Vagina (tissue), 2 donors: ENCODE results near the gene HERC2. TPM values are rescaled to one million over a fixed set of nuclear protein-coding genes. Genes with fewer than 3 reads are reported as not detected.
"Not testable (repeated sequence)": the region's sequence is repeated elsewhere in the genome, so short reads cannot be mapped to it uniquely, and the experiment has no call there.

ENCODE experiments used
- DNase-seq, 2 donors: peaks; one replicate each; pipeline ENCODE4 v3.0.0-alpha.2; 2017; ENCODE audit errors: extremely low spot score in 2 of 2
- H3K27ac ChIP-seq: fragments of 200-600 bp; sonication (generic); one replicate; pipeline ENCODE4 v1.5.1; 2019
- H3K27me3 ChIP-seq: fragments of 200-600 bp; sonication (generic); one replicate; pipeline ENCODE4 v1.5.1; 2019
- H3K36me3 ChIP-seq, 2 donors: fragments of 200-600 bp; sonication (generic); one replicate each; pipeline ENCODE4 v1.5.1; 2017 to 2019
- H3K4me1 ChIP-seq: fragments of 200-600 bp; sonication (generic); one replicate; pipeline ENCODE4 v1.5.1; 2019
- H3K4me3 ChIP-seq, 2 donors: fragments of 200-600 bp; sonication (generic); 1 replicate in 1 of 2; 2 replicates in 1 of 2; pipeline ENCODE4 v1.5.1; 2016 to 2019
- H3K9me3 ChIP-seq: fragments of 200-600 bp; sonication (generic); one replicate; pipeline ENCODE4 v1.5.1; 2019
- CTCF ChIP-seq, 3 experiments: fragments of 450-650 bp in 2 of 3; fragments of 200-600 bp in 1 of 3; sonication (generic) in 1 of 3; IDR thresholded peaks; one replicate each; pipeline ENCODE4 v1.5.1; 2017 to 2019; ENCODE audit warnings: antibody characterized with exemption in 3 of 3, mild to moderate bottlenecking in 2 of 3, moderate library complexity in 2 of 3
- POLR2A ChIP-seq, 2 donors: fragments of 450-650 bp; IDR thresholded peaks; one replicate each; pipeline ENCODE4 v1.6.1; 2017; ENCODE audit warnings: antibody characterized with exemption in 2 of 2, mild to moderate bottlenecking in 2 of 2, moderate library complexity in 2 of 2
- POLR2AphosphoS5 ChIP-seq, 2 donors: sonication (generic); formaldehyde crosslinking; IDR thresholded peaks; one replicate each; pipeline ENCODE4 v1.9.0; 2017; ENCODE audit warnings: antibody characterized with exemption in 2 of 2, mild to moderate bottlenecking in 2 of 2, low read depth in 1 of 2; ENCODE audit not compliant: insufficient read depth in 1 of 2
- intact Hi-C: fragments of 100-400 bp; cut with DNase I; formaldehyde crosslinking; loops from one replicate; pipeline ENCODE4 v1.15.1; 2023
- total RNA-seq: library from RNA; depleted of rRNA; stranded (reverse); fragments of >200 nt; gene quantifications from one replicate; pipeline ENCODE4 v1.2.3, GENCODE V29; 2016

Gene HERC2
- total RNA-seq, 1 donor from 2014 or later, result 45.2 TPM

- Histone ChIP-seq H3K27ac (no peak overlapping the region), H3K4me3 (no peak overlapping the region), H3K9me3 (no peaks in the 10 kb centered on the region), H3K27me3 (no peaks in the 10 kb centered on the region), H3K4me1 (peaks cover 4% of the 10 kb centered on the region), H3K36me3 (peaks cover 0 to 14% of the 10 kb centered on the region in 2 donors)
- TF ChIP-seq CTCF (IDR thresholded peaks at IDR 0.05) (no peak), POLR2A (IDR thresholded peaks at IDR 0.05) (no peak), POLR2AphosphoS5 (IDR thresholded peaks at IDR 0.05; ENCODE audit: insufficient read depth in 1 of 2, low read depth in 1 of 2) (no peak)
- no peak for DNase-seq
- intact Hi-C loops, result no loop called here
Measured at GRCh38 chr15:28228096-28228495, 93.9 kb downstream of the HERC2 start.

GRCh38 chr15:28227303-28227702, 94.7 kb downstream of the HERC2 start:
- H3K4me3 ChIP-seq, H3K27me3 ChIP-seq, H3K4me1 ChIP-seq, H3K27ac ChIP-seq, H3K9me3 ChIP-seq, DNase-seq, intact Hi-C loops: not testable (repeated sequence)
- peaks cover 0 to 14% of the 10 kb centered on the region in 2 donors for H3K36me3 ChIP-seq

- H3K27ac ChIP-seq, H3K27me3 ChIP-seq, H3K4me3 ChIP-seq, DNase-seq, H3K9me3 ChIP-seq, H3K4me1 ChIP-seq, intact Hi-C loops: not testable (repeated sequence)
- H3K36me3 ChIP-seq, result peaks cover 0 to 27% of the 10 kb centered on the region in 2 donors
Measured at GRCh38 chr15:28222612-28223011, 99.4 kb downstream of the HERC2 start.

GRCh38 chr15:28221696-28222095, 100.3 kb downstream of the HERC2 start:
- DNase-seq, intact Hi-C loops, H3K4me3 ChIP-seq, H3K27me3 ChIP-seq, H3K4me1 ChIP-seq, H3K27ac ChIP-seq, H3K9me3 ChIP-seq: not testable (repeated sequence)
- peaks cover 0 to 27% of the 10 kb centered on the region in 2 donors for H3K36me3 ChIP-seq

- H3K27me3 ChIP-seq, result no peaks in the 10 kb centered on the region
- no peaks in the 10 kb centered on the region for H3K9me3 ChIP-seq
- no peak for DNase-seq
- no peak overlapping the region for H3K27ac ChIP-seq
- no peak overlapping the region for H3K4me3 ChIP-seq
- intact Hi-C loops, result no loop called here
- H3K4me1 ChIP-seq, result peaks cover 6% of the 10 kb centered on the region
- H3K36me3 ChIP-seq, result peaks cover 0 to 40% of the 10 kb centered on the region in 2 donors
- TF ChIP-seq POLR2AphosphoS5 (IDR thresholded peaks at IDR 0.05; ENCODE audit: insufficient read depth in 1 of 2, low read depth in 1 of 2), result no peak
- no peak for TF ChIP-seq POLR2A (IDR thresholded peaks at IDR 0.05)
- no peak for TF ChIP-seq CTCF (IDR thresholded peaks at IDR 0.05)
Measured at GRCh38 chr15:28219116-28219515, 102.9 kb downstream of the HERC2 start.

GRCh38 chr15:28216946-28217546, 104.9 kb downstream of the HERC2 start:
- H3K27ac ChIP-seq, DNase-seq, intact Hi-C loops, H3K27me3 ChIP-seq, H3K4me3 ChIP-seq, H3K9me3 ChIP-seq, H3K4me1 ChIP-seq: not testable (repeated sequence)
- H3K36me3 ChIP-seq, result peaks cover 0 to 44% of the 10 kb centered on the region in 2 donors

GRCh38 chr15:28215521-28215920, 106.5 kb downstream of the HERC2 start:
- H3K27ac ChIP-seq, H3K27me3 ChIP-seq, H3K4me1 ChIP-seq, intact Hi-C loops, H3K4me3 ChIP-seq, DNase-seq, H3K9me3 ChIP-seq: not testable (repeated sequence)
- peaks cover 0 to 46% of the 10 kb centered on the region in 2 donors for H3K36me3 ChIP-seq

GRCh38 chr15:28214006-28214790, 107.8 kb downstream of the HERC2 start:
- H3K27ac ChIP-seq, H3K9me3 ChIP-seq, H3K4me3 ChIP-seq, H3K27me3 ChIP-seq, intact Hi-C loops, DNase-seq, H3K4me1 ChIP-seq: not testable (repeated sequence)
- peaks cover 0 to 37% of the 10 kb centered on the region in 2 donors for H3K36me3 ChIP-seq

GRCh38 chr15:28213393-28213792, 108.6 kb downstream of the HERC2 start:
- H3K9me3 ChIP-seq, H3K27ac ChIP-seq, DNase-seq, H3K4me3 ChIP-seq, H3K4me1 ChIP-seq, intact Hi-C loops, H3K27me3 ChIP-seq: not testable (repeated sequence)
- peaks cover 0 to 29% of the 10 kb centered on the region in 2 donors for H3K36me3 ChIP-seq
